Activated naive CD8-positive, alpha-beta T cell treated with anti-CD3 and anti-CD28 coated beads, Interleukin-2, amount 10 ng/mL, durations not matched to agents 7 days and 5 days (primary cell): Measurements from ENCODE around the gene NPIPB12. TPM values are rescaled to one million over a fixed set of nuclear protein-coding genes. Genes with fewer than 3 reads are reported as not detected.
"Not testable (repeated sequence)": the region's sequence is repeated elsewhere in the genome, so short reads cannot be mapped to it uniquely, and the experiment has no call there.

ENCODE experiments used
- ATAC-seq: fragments of 150-1000 bp; cut with Tn5 transposase; one replicate; pipeline ENCODE4 v1.10.0; 2021; ENCODE audit warnings: low read depth, moderate library complexity
- POLR2A ChIA-PET: fragments of 350-600 bp; sonication (Branson Sonifier 250); formaldehyde crosslinking; loops from one replicate; lab custom pipeline; 2021; ENCODE audit warnings: antibody characterized with exemption; lab: Charles Lee
- DNase-seq: peaks from one replicate; pipeline ENCODE4 v3.0.0; 2021
- H3K27ac Mint-ChIP-seq: one replicate; pipeline ENCODE4 v1.8.0; 2022; ENCODE audit warnings: mild to moderate bottlenecking, mixed read lengths
- H3K27me3 Mint-ChIP-seq: one replicate; pipeline ENCODE4 v1.8.0; 2022; ENCODE audit warnings: mild to moderate bottlenecking, moderate library complexity, mixed read lengths
- H3K36me3 Mint-ChIP-seq: one replicate; pipeline ENCODE4 v1.8.0; 2021; ENCODE audit warnings: mild to moderate bottlenecking, mixed read lengths
- H3K4me1 Mint-ChIP-seq: one replicate; pipeline ENCODE4 v1.8.0; 2021; ENCODE audit warnings: mixed read lengths
- H3K4me3 Mint-ChIP-seq: one replicate; pipeline ENCODE4 v1.8.0; 2022; ENCODE audit warnings: mild to moderate bottlenecking, moderate library complexity, mixed read lengths
- H3K9me3 Mint-ChIP-seq: one replicate; pipeline ENCODE4 v1.8.0; 2021; ENCODE audit warnings: mixed read lengths
- total RNA-seq, 2 experiments: library from RNA; stranded (reverse); gene quantifications; one replicate each; pipeline ENCODE4 v1.2.3, GENCODE V29; 2021

NPIPB12 gene
- 100 to 1,000 TPM; 105 to 121 TPM for total RNA-seq

DNA sequence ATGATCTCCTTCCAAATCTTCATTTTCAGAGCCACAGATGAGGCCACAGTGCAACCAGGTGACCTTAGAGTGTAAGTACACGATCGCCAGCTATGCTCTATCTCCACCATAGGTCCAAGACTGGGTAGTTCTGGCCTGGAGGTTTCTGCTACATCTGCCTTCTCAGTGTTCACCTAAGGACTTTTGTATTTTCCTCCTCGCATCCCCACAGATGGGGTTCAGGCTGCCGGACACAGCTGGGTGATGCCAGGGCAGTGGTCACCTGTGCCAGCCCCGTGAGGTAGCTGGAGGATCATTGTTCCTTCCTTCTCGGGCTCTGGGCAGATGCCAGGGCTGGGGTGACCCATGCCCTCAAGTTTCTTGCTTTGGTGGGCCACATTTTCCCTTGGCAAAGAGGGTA, at the start of gene NPIPB12:
Gene NPIPB12 (minus strand): TSS at position 101 of the 400 bp plus-strand sequence.
- H3K4me1 Mint-ChIP-seq, ATAC-seq, H3K9me3 Mint-ChIP-seq, H3K27me3 Mint-ChIP-seq, POLR2A ChIA-PET, DNase-seq, H3K36me3 Mint-ChIP-seq, H3K4me3 Mint-ChIP-seq, H3K27ac Mint-ChIP-seq: not testable (repeated sequence)

DNA sequence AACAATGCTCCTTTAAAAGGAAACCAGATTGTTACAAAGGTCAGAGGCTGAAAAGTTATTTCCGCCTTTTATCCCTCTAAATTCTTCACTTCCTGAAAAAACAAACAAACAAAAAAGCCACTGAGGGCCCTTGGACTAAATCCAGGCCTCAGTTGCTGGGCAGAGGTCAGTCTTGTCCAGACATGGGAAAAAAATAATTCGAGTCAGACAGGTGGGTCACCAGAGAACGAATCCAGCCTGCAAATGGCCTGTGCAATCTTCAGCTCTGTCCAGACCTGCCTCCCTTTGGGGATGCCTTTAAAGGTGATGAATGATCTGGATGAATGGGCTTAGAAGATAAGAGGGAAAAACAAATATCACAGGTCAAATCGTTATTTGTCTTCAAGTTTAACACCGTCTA, 15.3 kb upstream of the NPIPB12 start:
- H3K4me1 Mint-ChIP-seq, H3K27ac Mint-ChIP-seq, ATAC-seq, DNase-seq, H3K36me3 Mint-ChIP-seq, H3K9me3 Mint-ChIP-seq, H3K4me3 Mint-ChIP-seq, H3K27me3 Mint-ChIP-seq, POLR2A ChIA-PET: not testable (repeated sequence)

DNA sequence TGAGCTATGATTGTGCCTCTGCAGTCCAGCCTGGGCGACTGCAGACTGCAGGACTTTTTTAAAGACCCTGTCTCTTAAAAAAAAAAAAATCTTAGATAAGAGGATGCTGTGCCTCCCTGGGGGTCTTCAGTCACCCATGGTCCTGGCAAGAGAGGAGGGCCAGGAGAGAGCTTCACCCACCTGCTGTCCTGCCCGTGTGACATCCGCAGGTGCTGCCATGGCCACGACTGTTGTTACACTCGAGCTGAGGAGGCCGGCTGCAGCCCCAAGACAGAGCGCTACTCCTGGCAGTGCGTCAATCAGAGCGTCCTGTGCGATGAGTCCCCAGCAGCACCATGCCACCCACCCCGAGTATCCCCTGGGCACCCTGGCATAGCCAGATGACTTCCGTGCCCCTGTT, 23.9 kb downstream of the NPIPB12 start:
- POLR2A ChIA-PET, H3K4me1 Mint-ChIP-seq, H3K36me3 Mint-ChIP-seq, H3K9me3 Mint-ChIP-seq, H3K4me3 Mint-ChIP-seq, ATAC-seq, H3K27me3 Mint-ChIP-seq, H3K27ac Mint-ChIP-seq: not testable (repeated sequence)
- peak; percentile 11 for DNase-seq

DNA sequence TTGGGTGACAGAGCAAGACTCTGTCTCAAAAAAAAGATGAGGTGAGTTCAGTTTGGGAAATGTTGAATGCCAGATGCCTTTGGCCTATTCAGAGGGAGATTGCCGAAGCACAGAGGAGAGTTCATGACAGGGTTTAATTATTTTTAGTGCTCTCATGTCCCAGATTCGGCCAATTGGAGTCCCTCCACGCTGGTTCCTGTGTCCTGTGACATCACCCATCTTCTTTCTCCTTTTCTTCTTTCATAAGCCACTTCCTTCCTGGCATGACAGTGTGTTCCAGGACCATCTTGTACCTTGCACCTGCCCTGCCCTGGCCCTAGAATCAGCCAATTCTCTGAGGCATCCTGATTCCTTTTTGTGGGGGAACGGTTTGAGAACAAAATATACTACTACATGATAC, 34.1 kb downstream of the NPIPB12 start:
- ATAC-seq, result peak; percentile 73
- H3K4me3 Mint-ChIP-seq, DNase-seq, H3K36me3 Mint-ChIP-seq, H3K4me1 Mint-ChIP-seq, POLR2A ChIA-PET, H3K27me3 Mint-ChIP-seq, H3K27ac Mint-ChIP-seq, H3K9me3 Mint-ChIP-seq: not testable (repeated sequence)

DNA sequence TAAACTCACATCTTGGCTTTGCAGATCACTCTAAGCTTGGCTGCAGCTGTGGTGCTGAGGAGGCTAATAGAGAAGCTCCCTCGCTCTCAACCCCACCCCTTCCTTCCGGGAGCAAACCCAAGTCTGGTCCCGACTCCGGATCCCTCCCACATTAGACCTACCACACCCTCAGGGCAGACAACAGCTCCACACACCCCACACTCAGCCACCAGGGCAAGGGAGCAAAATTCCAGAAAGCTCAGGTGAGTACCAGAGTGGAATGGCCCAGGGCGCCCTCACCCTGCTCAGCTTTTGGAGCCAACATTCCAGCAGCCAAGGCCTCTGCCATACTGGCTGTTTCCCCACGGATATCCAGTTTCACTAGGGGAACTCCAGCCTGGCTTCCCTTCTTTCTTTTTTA, 36.5 kb downstream of the NPIPB12 start:
- ATAC-seq (peak; percentile 59), DNase-seq (peak; percentile 45)
- H3K4me1 Mint-ChIP-seq, H3K27me3 Mint-ChIP-seq, H3K27ac Mint-ChIP-seq, POLR2A ChIA-PET, H3K36me3 Mint-ChIP-seq, H3K9me3 Mint-ChIP-seq: not testable (repeated sequence)
- H3K4me3 Mint-ChIP-seq, result peak overlapping the region; percentile 44

DNA sequence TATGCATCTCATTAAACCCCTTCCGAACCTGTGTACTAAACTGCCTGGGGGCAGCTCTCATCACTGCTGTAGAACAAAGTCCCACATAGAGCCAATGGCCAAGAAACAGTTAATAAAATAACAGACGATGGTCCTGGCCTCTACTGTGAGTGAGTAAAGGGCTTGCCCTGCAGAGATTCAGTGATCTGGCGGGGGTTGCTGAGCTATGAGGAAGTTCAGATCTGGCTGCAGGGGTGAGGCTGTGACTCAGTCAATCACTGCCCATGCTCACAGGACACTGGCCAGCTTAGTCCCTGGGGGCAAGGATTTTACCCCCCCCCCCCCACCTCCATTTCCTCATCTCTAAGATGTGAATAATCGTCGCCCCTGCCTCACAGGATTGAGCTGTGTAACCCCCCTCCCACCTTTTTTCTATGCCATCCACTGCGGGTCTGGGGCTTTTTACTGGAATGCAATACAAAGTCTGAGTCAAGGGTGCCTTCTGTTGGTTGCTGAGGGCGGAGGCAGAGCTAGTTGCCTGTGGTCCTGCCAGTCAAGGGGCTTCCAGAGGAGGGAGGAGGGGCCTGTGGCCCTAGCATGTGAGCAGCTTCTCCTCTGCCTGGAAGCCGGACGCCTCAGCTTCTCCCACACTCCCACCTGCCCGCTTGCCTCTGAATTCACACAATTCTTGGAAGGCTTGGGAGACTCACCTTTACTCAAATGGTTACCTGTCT, 38.4 kb downstream of the NPIPB12 start:
- ATAC-seq, H3K27ac Mint-ChIP-seq, H3K27me3 Mint-ChIP-seq, H3K4me1 Mint-ChIP-seq, H3K36me3 Mint-ChIP-seq, H3K9me3 Mint-ChIP-seq, H3K4me3 Mint-ChIP-seq, POLR2A ChIA-PET, DNase-seq: not testable (repeated sequence)

DNA sequence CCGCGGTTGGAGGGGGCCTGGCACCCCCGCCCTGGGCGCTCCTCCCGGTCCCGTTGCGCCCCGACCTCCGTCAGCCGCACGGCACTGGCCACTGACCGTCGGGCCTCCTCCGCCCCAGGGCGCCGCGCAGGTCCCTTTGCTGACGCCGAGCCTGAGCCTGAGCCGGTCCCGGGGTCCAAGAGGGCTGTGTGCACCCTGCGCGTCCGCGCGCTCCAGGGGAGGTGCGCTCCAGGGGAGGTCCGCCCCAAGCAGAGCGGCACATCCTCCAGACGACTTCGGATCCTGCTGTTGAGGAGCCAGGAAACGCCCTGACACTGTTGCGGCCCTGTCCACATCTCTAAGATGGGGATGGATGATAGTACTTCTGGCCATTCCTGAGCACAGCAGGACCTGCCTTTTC, 39.3 kb downstream of the NPIPB12 start:
- H3K4me3 Mint-ChIP-seq, POLR2A ChIA-PET, H3K9me3 Mint-ChIP-seq, H3K27me3 Mint-ChIP-seq, H3K36me3 Mint-ChIP-seq, H3K4me1 Mint-ChIP-seq, DNase-seq, H3K27ac Mint-ChIP-seq: not testable (repeated sequence)
- peak; percentile 66 for ATAC-seq

DNA sequence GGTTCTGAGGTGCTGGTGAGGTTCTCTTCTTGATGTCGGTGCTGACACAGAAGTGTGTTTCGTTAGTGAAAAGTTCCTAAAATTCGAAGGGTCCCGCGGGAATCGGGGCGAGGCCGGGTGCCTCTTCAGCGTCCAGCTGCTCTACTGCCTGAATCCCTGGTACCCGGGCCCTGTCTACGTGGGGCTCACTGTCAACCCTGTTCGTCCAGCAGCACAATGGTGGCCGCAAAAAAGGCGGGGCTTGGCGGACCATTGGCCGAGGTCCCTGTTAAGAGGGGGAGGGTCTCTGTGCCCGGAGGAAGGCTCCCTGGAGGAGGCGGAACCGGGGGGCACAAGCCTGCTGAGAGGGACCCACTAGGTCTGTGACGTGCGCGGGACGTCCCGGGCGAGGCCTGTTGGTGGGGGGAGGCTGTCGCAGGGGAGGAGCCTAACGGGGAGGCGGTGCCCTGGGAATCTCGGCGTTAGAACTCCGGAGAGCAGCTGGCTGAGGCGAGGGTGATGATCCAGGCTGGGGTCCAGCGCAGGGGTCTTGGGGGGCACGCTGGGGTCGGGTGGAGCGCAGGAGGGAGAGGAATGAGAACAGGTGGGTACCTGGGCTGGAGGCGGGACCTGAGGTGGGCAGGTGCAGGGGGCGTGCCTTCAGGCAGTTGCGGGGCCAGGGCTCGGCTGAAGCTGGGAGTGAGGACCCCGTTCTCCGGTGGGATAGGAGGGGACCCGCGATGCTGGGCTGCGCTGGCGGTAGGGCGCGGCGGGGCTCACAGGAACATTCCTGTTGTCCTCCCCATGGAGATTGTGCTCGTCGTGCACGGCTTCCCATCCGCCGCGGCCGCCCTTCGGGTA, 40.0 kb downstream of the NPIPB12 start:
- H3K27ac Mint-ChIP-seq, H3K4me1 Mint-ChIP-seq, DNase-seq, H3K27me3 Mint-ChIP-seq, H3K4me3 Mint-ChIP-seq, H3K36me3 Mint-ChIP-seq, POLR2A ChIA-PET, H3K9me3 Mint-ChIP-seq: not testable (repeated sequence)
- peak; percentile 34 for ATAC-seq

DNA sequence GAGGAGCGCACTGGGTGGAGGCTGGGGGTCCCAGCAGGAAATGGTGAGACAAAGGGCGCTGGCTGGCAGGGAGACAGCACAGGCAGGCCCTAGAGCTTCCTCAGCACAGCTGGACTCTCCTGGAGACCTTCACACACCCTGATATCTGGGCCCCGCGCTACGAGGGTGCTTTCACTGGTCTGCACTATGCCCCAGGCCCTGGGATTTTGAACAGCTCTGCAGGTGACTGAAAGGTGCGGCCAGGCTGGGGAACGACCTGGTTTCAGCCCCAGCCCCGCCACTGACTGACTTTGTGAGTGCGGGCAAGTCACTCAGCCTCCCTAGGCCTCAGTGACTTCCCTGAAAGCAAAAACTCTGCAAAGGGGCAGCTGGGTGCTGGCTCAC, 45.6 kb downstream of the NPIPB12 start:
- H3K27ac Mint-ChIP-seq, H3K27me3 Mint-ChIP-seq, DNase-seq, ATAC-seq, H3K4me1 Mint-ChIP-seq, H3K4me3 Mint-ChIP-seq, POLR2A ChIA-PET, H3K9me3 Mint-ChIP-seq, H3K36me3 Mint-ChIP-seq: not testable (repeated sequence)

DNA sequence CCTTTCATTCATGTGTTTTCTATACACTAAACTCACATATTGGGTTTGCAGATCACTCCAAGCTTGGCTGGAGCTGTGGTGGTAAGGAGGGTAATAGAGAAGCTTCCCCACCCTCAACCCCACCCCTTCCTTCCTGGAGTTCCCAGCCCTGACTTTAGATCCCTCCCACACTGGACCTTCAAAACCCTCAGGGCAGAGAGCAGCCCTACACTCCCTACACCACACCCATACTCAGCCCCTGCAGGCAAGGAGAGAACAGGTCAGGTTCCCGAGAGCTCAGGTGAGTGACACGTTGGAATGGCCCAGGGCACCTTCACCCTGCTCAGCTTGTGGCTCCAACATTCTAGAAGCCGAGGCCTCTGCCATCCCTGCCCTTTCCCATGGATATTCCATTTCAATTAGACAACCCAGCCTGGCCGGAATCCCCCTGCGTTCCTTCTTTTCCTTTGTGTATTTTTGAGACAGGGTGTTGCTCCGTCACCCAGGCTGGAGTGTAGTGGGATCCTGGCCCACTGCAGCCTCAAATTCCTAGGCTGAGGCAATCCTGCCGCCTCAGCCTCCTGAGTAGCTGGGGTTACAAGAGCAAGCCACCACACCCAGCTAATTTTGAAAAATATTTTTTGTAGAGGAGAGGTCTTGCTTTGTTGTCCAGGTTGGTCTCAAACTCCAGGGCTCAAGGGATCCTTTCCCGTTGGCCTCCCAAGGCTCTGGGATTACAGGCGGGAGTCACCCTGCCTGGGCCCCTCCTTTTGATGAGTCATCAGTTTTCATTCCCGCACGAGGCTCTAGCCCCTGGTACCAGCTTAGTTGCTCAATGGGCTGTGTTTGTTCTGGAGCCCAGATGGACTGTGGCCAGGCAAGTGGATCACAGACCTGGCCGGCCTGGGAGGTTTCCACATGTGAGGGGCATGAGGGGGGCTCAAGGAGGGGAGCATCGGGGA, 46.2 kb downstream of the NPIPB12 start, which contains the start of gene SULT1A4:
Gene SULT1A4 (plus strand): TSS at position 208 of the 941 bp plus-strand sequence. CDS start 1,473 bp downstream, outside the sequence.
- DNase-seq, H3K27ac Mint-ChIP-seq, POLR2A ChIA-PET, H3K4me1 Mint-ChIP-seq, H3K36me3 Mint-ChIP-seq, H3K9me3 Mint-ChIP-seq, H3K27me3 Mint-ChIP-seq, H3K4me3 Mint-ChIP-seq, ATAC-seq: not testable (repeated sequence)

DNA sequence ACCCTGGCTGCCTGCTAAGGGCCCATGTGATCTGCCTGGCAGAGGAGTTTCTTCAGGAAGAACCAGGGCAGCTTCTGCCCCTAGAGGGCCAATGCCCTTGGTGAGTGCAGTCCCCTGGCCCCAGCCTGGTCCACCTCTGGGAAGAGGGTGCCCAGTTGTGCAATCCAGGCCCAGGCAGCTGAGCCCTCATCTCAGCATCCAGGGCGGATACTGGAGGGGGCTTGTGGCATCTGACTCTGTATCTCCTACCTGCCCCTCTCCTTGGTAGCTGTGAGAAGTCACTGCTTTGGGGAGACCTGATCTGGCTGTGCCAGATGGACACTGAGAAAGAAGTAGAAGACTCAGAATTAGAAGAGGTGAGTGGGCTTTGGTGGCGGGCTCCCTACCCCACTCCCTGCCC, 48.5 kb downstream of the NPIPB12 start:
- DNase-seq, result peak; percentile 19
- POLR2A ChIA-PET, H3K27ac Mint-ChIP-seq, H3K36me3 Mint-ChIP-seq, H3K9me3 Mint-ChIP-seq, H3K4me1 Mint-ChIP-seq, H3K27me3 Mint-ChIP-seq, ATAC-seq, H3K4me3 Mint-ChIP-seq: not testable (repeated sequence)

DNA sequence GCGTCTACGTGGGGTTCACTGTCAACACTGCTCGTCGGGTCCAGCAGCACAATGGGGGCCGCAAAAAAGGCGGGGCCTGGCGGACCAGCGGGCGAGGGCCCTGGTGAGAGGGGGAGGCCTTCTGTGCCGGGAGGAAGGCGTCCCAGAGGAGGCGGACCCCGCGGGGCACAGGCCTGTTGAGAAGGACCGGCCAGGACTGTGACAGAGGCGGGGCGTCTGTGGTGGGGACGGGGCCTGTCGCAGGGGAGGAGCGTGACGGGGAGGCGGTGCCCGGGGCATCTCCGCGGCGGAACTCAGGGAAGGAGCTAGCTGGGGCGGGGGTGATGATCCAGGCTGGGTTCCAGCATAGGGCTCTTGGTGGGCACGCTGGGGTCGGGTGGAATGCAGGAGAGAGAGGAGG, 51.4 kb downstream of the NPIPB12 start:
- H3K27ac Mint-ChIP-seq, H3K9me3 Mint-ChIP-seq, H3K4me1 Mint-ChIP-seq, H3K4me3 Mint-ChIP-seq, DNase-seq, H3K36me3 Mint-ChIP-seq, POLR2A ChIA-PET, H3K27me3 Mint-ChIP-seq: not testable (repeated sequence)
- peak; percentile 75 for ATAC-seq

DNA sequence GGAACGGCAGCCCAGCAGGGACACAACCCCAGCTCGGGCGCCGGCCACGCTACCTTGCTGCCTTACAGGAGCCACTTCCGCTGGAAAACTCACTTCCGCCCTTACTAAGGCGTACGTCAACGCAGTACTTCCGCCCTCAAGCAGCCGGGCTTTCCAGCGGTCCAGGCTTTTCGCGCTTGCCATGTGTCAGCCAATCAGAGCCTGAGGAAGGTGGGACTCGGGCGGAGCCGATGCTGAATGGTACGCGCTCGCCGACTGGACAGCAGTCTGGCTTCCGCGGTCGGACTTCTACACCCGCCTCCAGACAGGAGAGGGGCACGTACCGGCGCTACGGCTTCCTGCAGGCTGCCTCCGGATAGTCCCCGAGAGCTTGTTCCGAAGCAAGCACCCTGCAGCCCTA, 51.9 kb downstream of the NPIPB12 start, which contains the start of the genes BOLA2 and SLX1B:
Gene BOLA2 (minus strand): TSS at position 83 of the 400 bp plus-strand sequence. CDS start 98 bp downstream, outside the sequence.
Gene SLX1B (plus strand): TSS at position 265 of the 400 bp plus-strand sequence.
- H3K27me3 Mint-ChIP-seq, H3K9me3 Mint-ChIP-seq, DNase-seq, POLR2A ChIA-PET, H3K4me3 Mint-ChIP-seq, H3K4me1 Mint-ChIP-seq, H3K27ac Mint-ChIP-seq, H3K36me3 Mint-ChIP-seq: not testable (repeated sequence)
- ATAC-seq, result peak; percentile 85
